GM18499 (cell line): ENCODE results near the gene KRTAP10-1.
"Not testable (repeated sequence)": the region's sequence is repeated elsewhere in the genome, so short reads cannot be mapped to it uniquely, and the experiment has no call there.

Experiments
- ATAC-seq: cut with Tn5 transposase; IDR thresholded peaks from one replicate; pipeline ENCODE4 v1.9.1; 2021; ENCODE audit warnings: moderate number of reproducible peaks; ENCODE audit not compliant: insufficient read depth, unreplicated experiment

The KRTAP10-1 gene

DNA sequence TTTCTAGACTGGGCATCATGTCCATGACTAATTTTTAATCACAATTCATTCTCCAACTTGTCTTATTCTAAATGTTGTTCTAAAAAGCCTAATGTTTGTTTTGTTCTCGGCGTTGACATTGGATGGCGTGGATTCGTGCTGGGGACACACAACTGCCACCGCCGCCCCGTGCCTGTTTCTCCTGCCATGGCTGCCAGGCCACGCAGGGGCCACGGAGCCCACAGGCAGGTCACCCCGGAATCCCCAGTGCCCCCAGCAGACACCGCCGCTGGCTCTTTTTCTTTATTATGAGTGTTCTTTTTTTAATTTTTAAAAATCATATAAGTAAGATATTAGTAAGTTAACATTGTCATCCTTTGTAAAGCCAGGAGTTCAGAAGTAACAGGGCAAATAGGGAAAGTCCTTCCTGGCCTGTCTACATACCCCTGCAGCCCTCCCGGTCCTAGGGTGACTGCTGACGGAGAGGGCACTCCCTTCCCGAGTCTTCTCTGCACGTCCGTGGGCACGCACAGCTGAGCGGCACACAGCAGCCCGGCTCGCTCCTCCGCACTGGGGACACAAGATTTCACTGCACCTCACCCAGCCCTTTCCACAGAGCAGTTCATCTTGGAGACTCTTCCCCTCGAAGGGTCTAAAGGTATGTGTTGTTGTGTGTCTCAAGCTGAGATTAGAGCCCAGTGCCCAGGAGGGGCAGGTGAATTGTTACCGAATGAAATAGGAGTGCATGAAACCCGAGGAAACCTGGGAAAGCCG is 32.1 kb downstream of the KRTAP10-1 start:
- ATAC-seq, result no peak

DNA sequence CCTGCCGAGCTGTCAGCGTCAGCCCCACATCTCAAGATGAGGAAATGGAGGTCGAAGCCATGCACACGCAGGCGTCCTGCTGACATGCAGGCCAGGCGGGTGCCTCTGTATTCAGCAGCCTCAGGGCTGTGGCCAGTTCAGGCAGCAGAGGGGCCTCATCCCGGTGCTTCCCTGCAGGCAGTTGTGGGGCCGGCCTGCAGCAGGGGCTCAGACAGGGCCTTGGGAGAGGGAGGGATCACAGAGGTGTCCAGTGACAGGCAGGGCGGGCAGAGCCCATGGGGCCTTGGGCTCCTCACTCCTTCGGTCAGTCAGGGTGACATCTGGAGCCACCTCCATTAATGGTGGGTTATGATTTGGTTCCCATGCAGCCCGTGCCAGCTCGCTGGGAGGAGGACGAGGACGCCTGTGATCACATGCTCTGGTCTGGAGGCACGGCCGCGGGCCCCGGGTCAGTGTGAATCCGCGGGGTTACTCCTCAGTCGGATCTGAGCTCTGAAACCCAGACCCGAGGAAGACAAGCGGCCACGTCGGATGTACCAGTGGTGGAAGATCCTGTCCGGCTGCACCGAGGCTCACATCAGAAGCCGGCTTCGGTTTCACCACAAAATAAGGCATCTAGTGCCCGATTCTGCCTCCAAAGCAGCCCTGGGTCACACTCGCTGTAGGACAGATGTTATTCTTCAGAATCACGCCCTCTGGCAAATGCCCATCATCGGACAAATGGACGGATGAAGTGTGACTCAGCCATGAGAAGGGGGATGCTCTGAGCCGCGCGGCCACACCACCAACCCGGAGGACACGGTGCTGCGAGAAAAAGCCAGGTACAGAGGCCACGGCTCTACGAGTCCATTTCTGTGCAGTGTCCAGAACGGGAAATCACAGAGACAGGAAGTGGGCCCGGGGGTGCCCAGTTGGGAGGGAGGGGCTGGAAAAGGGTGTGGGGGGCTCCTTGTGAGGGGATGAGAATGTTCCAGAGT is 33.4 kb downstream of the KRTAP10-1 start:
- ATAC-seq, result no peak

DNA sequence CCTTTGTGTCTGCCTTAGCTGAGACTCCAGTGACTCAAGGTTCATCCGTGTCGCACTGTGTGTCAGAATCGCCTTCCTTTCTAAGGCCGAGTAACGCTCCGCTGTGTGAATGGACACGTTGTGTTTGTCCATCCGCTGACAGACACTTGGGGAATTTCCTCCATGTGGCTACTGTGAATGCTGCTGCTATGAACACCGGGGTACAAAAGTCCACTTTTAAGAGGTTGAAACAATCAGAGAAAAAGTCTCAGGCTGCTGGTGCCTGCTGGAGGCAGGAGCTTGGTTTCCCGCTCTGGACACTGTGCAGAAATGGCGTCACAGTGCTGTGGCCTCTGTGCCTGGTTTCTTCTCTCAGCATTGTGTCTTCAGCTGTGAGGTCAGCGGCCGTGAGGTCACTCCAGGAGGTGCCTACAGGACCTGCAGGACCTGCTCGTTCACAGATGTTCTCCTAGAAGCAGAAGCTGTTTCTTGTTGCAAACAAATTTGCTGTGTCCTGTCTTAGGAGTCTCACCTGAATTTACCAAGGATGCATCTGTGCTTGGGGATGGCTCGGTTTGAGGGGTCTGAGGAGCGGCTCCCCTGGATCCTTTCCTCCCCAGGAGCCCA is 34.2 kb downstream of the KRTAP10-1 start:
- ATAC-seq, result no peak

DNA sequence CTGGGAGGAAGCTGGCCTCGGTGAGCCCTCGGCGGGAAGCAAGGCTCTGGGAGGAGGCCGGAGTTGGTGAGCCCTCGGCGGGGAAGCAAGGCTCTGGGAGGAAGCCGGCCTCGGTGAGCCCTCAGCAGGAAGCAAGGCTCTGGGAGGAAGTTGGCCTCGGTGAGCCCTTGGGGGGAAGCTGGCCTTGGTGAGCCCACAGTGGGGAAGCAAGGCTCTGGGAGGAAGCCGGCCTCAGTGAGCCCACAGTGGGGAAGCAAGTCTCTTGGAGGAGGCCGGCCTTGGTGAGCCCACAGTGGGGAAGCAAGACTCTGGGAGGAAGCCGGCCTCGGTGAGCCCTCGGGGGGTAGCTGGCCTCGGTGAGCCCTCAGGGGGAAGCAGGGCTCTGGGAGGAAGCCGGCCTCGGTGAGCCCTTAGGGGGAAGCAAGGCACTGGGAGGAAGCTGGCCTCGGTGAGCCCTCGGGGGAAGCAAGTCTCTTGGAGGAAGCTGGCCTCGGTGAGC is 36.0 kb downstream of the KRTAP10-1 start:
- no peak for ATAC-seq

DNA sequence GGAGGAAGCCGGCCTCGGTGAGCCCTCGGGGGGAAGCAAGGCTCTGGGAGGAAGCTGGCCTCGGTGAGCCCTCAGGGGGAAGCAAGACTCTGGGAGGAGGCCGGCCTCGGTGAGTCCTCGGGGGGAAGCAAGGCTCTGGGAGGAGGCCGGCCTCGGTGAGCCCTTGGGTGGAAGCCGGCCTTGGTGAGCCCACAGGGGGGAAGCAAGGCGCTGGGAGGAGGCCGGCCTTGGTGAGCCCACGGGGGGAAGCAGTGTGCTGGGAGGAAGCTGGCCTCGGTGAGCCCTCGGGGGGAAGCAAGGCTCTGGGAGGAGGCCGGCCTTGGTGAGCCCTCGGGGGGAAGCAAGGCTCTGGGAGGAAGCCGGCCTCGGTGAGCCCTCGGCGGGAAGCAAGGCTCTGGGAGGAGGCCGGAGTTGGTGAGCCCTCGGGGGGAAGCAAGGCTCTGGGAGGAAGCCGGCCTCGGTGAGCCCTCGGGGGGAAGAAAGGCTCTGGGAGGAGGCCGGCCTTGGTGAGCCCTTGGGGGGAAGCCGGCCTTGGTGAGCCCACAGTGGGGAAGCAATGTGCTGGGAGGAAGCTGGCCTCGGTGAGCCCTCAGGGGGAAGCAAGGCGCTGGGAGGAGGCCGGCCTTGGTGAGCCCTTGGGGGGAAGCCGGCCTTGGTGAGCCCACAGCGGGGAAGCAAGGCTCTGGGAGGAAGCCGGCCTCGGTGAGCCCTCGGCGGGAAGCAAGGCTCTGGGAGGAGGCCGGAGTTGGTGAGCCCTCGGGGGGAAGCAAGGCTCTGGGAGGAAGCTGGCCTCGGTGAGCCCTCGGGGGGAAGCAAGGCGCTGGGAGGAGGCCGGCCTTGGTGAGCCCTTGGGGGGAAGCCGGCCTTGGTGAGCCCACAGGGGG is 36.7 kb downstream of the KRTAP10-1 start:
- not testable (repeated sequence) for ATAC-seq

DNA sequence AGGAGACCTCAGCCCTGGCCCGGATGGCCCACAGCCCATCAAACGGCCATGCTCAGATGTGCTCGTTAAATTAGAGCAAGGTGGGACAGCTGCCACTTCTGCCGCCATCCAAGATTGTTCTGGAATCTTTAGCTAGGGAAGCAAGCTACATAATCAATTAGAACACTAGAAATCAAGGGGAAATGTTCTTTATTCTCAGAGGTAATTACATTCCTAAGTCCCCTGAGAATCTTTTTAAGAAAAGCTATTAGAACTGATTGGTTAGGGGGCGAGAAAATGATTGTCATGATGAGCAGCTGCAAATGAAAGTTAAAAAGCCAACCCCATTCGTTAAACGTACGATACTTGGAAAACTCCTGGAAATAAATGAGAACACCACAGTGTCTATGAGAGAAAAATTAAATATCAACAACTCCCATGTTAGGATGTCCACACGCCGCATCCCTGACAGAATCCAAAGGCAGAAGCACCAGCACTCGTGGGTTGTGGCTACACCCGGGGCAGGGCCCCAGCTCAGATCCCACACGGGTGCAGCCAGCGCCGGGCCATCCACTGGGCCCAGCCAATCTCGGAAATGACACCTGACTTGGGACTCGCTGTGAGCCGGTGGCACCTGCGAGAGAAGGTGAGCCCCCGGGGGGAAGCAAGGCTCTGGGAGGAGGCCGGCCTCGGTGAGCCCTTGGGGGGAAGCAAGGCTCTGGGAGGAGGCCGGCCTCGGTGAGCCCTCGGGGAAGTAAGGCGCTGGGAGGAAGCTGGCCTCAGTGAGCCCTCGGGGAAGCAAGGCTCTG is 37.6 kb downstream of the KRTAP10-1 start:
- no peak for ATAC-seq

DNA sequence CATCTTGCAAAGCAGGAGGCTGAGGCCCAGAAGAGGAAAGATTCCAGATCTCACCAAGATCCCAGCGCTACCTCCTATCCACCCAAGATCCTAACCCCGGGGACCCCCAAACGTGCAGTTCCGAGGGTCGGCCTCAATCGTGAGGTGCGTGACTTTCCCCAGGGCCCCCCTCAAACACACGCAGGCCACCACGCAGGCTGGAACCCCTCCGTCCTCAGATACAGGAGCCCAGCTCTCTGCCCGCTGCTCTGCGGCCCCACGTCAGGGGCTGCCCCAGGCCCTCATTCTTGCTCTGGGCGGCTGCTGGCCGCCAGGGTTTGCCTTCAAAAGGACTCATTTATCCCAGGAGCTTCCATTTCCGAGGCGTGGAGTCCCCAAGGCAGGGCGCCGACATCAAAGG is 39.9 kb downstream of the KRTAP10-1 start:
- ATAC-seq, result no peak

DNA sequence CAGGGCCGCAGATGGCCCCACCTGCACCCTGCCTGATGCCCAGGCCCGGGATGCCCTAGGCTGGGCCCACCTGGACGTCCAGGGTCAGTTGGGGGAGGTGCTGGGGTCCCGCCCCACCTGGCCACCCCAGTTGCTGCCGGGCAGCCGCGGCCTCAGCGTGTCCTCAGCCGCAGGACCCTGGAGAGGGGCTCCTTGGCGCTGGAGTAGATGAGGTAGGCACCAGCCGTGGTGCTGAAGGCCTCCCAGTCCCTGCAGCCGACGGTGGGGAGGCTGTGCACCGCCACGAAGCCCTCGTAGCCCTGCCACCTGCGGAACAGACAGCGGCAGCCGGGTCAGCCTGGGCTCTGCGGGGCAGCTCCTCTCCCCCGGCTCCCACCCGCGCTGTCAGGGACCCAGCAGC is 40.4 kb downstream of the KRTAP10-1 start:
- no peak for ATAC-seq

DNA sequence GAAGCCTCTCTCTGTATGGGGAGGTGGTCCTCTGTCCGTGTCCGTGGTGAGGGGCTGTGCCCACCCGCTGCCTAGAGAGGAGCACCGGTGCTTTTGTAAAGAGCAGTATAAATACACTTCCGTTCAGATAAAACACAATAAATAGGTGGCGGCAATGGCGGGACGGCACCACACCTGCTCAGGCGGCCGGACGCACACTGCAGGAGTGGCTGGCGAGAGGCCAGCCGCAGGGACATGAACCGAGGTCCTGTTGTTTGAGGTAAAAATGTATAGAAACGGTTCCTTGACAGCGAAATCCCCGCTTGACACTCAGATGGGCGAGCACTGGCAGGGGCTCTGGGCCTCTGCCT is 40.8 kb downstream of the KRTAP10-1 start:
- no peak for ATAC-seq

DNA sequence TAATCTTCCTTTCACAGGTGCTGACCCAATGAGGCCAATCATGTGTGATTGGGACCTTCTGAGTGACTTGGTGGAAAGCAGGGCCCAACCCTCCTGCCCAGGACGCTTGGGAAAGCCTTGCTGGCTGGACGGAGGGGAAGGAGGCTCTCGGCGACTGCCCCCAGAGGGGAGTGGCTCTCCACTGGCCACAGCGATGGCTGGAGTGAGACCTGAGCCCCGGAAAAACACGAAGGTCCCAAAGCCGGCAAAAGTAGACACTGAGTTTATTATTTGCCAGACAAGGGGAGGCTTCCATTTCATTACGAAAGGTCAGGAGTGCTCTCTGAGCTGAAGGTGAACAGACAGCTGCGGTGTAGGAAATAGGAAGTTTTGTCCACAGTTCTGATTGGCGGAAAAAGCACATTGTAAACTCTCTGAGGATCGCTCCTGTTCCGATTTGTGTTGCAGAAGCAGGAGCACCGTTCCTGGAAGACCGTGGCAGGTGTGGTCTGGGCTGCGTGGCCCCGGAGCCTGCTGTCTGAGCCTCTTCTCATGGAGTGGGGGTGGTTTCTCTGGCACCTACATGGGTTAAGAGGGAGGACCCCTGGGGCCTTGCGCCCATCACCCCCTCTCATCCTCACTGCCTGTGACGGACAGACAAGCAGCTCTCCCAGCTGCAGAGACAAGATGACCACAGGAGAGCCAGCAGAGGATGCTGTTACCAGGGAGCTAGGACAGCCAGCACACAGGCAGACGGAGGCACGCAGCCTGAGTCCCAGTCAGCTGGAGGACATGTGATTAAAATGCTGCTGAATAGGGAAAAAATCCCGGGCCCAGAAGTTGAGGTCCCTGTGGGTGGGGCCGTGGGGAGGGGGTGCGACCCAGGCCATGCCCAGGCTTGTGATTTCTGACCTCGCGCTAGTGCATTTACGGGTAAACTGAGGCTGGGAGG is 41.5 kb downstream of the KRTAP10-1 start:
- no peak for ATAC-seq

DNA sequence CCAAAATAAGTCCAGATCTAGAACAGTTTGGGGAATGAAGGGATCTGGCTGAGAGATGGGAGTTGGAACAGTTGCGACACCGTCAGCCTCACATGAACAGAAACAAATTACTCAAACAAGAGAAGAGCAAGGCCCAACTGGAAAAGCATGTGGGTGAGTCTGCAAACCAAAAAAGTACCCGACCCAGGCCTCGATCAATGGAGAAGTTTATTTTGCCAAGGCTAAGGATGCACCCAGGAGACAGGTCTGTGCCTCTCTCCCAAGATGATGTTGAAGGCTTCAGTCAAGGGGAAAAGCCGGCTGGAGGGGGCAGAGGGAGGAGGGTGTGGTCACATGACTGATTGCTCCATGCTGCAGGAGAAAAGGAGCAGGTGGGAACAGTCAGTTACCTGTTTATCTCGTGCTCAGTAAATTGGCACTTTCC is 42.3 kb downstream of the KRTAP10-1 start:
- ATAC-seq, result no peak

DNA sequence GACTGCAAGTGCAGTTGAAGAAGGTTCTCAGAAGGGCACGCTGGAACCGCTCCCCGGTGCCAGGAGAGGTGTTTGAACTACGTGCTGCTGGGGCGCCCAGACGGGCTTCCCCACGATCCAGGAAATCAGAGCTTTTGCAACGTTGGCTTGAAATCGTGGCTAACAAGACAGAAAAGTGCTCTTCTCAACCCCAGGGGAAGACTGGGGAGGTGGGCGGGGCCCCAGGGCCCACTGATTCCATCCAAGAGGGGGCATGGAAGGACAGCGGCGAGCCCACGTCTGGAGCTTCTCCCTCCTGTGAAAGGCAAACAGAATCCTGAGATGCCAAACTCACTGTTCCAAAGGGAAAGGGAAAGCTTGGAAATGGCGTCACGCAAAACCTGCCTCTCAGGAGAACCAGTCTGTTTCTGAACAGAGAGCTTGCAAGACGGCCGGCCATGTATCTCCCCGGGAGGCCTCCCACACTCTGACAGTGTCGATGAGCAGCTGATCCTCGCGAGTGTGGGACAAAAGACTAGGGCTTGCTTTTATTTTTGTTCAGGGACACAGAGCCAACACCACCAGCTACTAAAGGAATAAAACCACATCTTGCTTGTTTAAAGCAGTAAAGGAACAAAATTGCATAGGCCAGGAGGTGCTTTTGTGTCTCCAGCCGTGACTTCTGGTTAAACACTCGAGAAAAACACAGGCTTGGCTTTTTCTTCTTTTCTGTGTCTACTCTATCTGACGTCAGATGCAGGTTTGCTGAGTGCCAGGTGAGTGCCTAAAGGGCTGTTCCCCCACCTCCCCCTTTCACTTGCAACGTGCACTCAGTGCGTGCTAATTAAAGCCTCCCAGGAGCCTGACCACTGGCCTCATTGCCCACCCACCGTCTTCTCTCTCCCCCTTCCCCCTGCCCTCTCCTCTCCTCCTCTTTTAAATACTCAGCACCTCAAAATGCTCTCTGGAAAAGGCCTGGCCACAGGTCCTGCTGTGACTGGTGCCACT is 43.1 kb downstream of the KRTAP10-1 start:
- ATAC-seq, result no peak

DNA sequence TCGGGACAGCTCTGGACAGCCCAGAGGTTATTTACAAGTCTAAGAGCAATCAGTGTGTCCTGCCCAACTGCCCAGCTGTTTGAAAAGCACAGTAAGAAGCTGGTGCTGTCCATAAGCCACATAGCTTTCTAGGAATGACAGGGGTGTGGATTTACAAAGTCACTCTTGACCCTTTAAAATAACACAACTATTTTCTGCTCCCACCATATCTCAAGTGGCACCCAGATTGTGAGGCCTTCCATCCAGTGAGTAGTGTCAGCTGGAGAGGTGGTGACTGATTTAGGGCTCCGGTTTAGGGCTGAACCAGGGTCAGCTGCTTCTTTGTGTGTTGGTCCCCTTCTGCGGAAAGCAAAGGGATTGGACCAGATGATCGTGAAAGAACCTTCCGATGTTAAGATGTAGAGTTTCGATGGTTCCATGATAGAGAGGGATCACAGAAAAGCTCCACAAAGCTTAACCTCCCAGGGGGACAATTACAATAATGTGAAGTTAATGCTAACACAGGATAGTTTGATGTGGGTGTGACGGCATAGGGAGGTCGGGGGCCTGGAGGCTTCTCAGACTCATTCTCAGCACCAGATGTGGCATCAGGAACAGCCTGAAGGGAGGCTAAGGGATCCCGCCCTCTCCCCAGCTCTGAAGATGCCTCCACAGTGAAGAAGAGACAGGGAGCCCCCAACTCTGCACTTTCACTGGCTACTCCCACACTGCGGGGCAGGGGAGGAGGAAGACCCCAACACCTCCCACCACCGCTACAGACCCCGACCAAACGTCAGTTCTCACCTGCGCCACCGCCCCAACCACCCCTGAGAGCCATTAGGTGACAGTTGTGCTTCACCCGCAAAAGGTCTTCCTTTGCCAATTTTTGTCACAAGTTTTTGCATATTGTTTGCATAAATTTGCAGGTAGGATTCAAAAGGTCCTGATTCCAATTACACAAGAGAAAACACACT is 44.1 kb downstream of the KRTAP10-1 start:
- ATAC-seq, result no peak

DNA sequence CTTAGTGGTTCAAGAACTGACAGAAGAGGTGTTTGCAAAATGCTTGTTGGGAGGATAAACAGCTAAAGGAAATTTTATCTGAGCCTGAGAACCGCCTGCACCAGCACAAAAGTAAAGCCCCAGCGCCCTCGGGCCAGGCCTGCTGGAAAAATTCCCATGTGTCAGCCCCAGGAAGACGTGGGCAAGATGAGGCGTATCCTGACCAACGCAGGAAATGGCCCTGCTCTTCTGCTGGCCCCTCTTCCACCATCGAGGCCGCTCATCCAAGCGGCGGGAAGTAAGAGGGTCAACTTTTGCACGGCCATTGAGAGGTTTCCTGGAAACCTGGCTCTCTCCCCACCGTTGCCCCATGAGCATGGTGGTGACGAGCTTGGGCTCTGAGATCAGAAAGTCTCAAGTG is 45.0 kb downstream of the KRTAP10-1 start:
- ATAC-seq, result no peak

DNA sequence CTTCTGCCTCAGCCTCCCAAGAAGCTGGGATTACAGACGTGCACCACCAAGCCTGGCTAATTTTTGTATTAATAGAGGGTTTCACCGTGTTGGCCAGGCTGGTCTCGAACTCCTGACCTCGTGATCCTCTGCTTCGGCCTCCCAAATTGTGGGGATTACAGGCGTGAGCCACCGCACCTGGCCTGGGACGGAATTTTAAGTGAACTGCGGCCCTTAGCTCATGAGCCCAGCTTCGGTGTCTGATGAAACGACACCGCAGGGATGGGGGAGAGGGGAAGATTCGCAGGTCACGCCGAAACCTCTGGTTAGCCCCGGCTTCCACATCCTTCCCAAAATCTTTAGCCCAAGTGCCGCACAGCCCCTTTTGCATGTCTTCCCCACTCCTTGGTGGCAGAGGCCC is 45.6 kb downstream of the KRTAP10-1 start:
- ATAC-seq, result no peak
